Naive thymus-derived CD4-positive, alpha-beta T cell (primary cell): Measurements from ENCODE around the gene GNG4. TPM values are rescaled to one million over a fixed set of nuclear protein-coding genes. Genes with fewer than 3 reads are reported as not detected.

Experiments used
- ATAC-seq: fragments of 150-1000 bp; cut with Tn5 transposase; 2 replicates; pipeline ENCODE4 v1.10.0; 2021; ENCODE audit warnings: mild to moderate bottlenecking, moderate library complexity
- CTCF ChIA-PET: fragments of 350-600 bp; sonication (Branson Sonifier 250); formaldehyde crosslinking; loops from one replicate; lab custom pipeline; 2021; ENCODE audit warnings: antibody characterized with exemption; lab: Charles Lee
- POLR2A ChIA-PET: fragments of 350-600 bp; sonication (Branson Sonifier 250); formaldehyde crosslinking; loops from one replicate; lab custom pipeline; 2021; ENCODE audit warnings: antibody characterized with exemption, inconsistent platforms; lab: Charles Lee
- DNase-seq, 9 donors: peaks; one replicate each; pipeline versions ENCODE4 v3.0.0 to v3.0.0-alpha.2; 2020 to 2022; ENCODE audit warnings: mixed read lengths in 1 of 9
- H3K27ac ChIP-seq: one replicate; pipeline ENCODE4 v1.7.0; 2013; ENCODE audit warnings: mild to moderate bottlenecking, low read depth, low read length, moderate library complexity
- H3K27me3 ChIP-seq, 2 donors: one replicate each; pipeline ENCODE4 v1.7.0; 2013; ENCODE audit warnings: low read length in 2 of 2, mild to moderate bottlenecking in 2 of 2, moderate library complexity in 2 of 2; ENCODE audit not compliant: control insufficient read depth in 2 of 2, insufficient read depth in 2 of 2
- H3K36me3 ChIP-seq, 3 experiments: 1 replicate in 2 of 3; 2 replicates in 1 of 3; pipeline ENCODE4 v1.7.0; 2013; ENCODE audit warnings: low read length in 3 of 3, mild to moderate bottlenecking in 3 of 3, moderate library complexity in 1 of 3; ENCODE audit not compliant: insufficient read depth in 3 of 3, control insufficient read depth in 2 of 3
- H3K4me1 ChIP-seq, 2 donors: one replicate each; pipeline ENCODE4 v1.7.0; 2013; ENCODE audit warnings: low read length in 2 of 2, mild to moderate bottlenecking in 2 of 2, moderate library complexity in 1 of 2; ENCODE audit not compliant: control insufficient read depth in 2 of 2, insufficient read depth in 2 of 2
- H3K4me3 ChIP-seq: 2 replicates; pipeline ENCODE4 v1.7.0; 2013; ENCODE audit warnings: mild to moderate bottlenecking, low read length
- H3K9me3 ChIP-seq, 3 experiments: 1 replicate in 2 of 3; 2 replicates in 1 of 3; pipeline ENCODE4 v1.7.0; 2013; ENCODE audit warnings: low read length in 3 of 3; ENCODE audit not compliant: control insufficient read depth in 2 of 3
- H3K27ac Mint-ChIP-seq, 9 donors: one replicate each; pipeline ENCODE4 v1.8.0; 2020 to 2022; ENCODE audit warnings: mixed read lengths in 9 of 9, mild to moderate bottlenecking in 8 of 9, moderate library complexity in 5 of 9, inconsistent platforms in 2 of 9
- H3K27me3 Mint-ChIP-seq, 5 donors: one replicate each; pipeline ENCODE4 v1.8.0; 2021 to 2022; ENCODE audit warnings: mixed read lengths in 5 of 5, mild to moderate bottlenecking in 1 of 5
- H3K36me3 Mint-ChIP-seq, 5 donors: one replicate each; pipeline ENCODE4 v1.8.0; 2020 to 2022; ENCODE audit warnings: mixed read lengths in 5 of 5, mild to moderate bottlenecking in 3 of 5, inconsistent platforms in 1 of 5
- H3K4me1 Mint-ChIP-seq, 7 donors: one replicate each; pipeline ENCODE4 v1.8.0; 2020 to 2022; ENCODE audit warnings: mixed read lengths in 7 of 7, mild to moderate bottlenecking in 3 of 7, inconsistent platforms in 1 of 7
- H3K4me3 Mint-ChIP-seq, 10 donors: one replicate each; pipeline ENCODE4 v1.8.0; 2020 to 2022; ENCODE audit warnings: mild to moderate bottlenecking in 10 of 10, mixed read lengths in 10 of 10, moderate library complexity in 6 of 10, inconsistent platforms in 2 of 10
- H3K9me3 Mint-ChIP-seq, 11 donors: one replicate each; pipeline ENCODE4 v1.8.0; 2020 to 2022; ENCODE audit warnings: mixed read lengths in 11 of 11, mild to moderate bottlenecking in 4 of 11, inconsistent platforms in 1 of 11, moderate library complexity in 1 of 11
- intact Hi-C, 2 donors: fragments of 100-400 bp; cut with micrococcal nuclease; formaldehyde crosslinking; loops; one replicate each; pipeline ENCODE4 v1.15.1; 2023
- polyA plus RNA-seq, 2 donors: library from polyadenylated mRNA; unstranded; fragments of 300-500 nt; fragmentation: Illumina TruSeq; gene quantifications; one replicate each; pipeline ENCODE4 v1.2.3, GENCODE V29; 2021
- total RNA-seq, 6 experiments: library from RNA in 5 of 6; stranded (reverse) in 5 of 6; gene quantifications; 1 replicate in 5 of 6; 2 replicates in 1 of 6; pipeline ENCODE4 v1.2.3 and lab custom pipeline; 2021 to 2026

Gene GNG4
- total and polyA plus RNA-seq, 7 experiments from 2014 or later, result 0.17 to 2.3 TPM; not detected in 5

DNA sequence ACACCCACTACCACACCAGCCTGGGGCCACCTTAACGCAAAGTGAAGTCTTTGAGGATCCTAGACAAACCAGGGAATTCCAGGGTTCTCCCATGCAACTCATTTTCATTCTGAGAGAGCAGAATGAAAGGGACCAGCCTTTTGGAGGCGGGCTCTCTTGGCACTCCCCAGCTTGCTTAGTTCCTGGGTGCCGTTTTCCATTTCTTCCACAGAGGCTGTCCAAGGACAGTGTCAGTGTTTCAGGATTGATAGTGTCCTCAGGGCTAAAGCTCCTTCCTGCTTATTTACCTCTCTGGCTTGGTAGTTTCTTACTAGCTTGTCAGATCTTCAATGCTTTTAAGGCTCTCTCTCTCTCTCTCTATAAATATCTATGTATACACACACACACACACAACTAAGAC is 30.1 kb upstream of the GNG4 start:
- peaks cover 0 to 36% (median 9%) of the 10 kb centered on the region in 3 experiments for H3K36me3 ChIP-seq

DNA sequence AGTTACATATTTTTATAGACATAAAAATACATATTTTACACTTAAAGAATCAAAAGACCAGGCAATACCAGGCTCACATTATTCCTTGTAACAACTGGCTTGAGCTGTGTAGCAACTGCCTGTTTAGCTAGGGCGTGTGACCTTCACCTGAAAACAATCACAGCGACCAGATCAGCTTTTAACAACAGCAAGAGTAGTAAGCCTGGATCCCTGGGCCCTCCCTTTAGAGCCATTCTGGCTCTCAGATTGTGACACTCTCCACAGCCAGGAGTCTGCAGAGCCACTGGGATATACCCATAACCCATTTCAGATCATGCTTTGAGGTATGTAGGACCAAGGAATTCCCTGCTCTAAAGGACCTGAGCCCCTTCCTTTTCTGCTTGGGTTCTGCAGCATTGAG is 29.4 kb upstream of the GNG4 start:
- H3K4me1 ChIP-seq, result no peaks in the 10 kb centered on the region
- H3K27me3 ChIP-seq, result no peaks in the 10 kb centered on the region
- no peak overlapping the region for H3K27ac ChIP-seq
- Mint-ChIP-seq H3K4me3 (no peak overlapping the region), H3K36me3 (peaks cover 32 to 81% (median 80%) of the 10 kb centered on the region in 5 donors), H3K27me3 (no peaks in the 10 kb centered on the region), H3K4me1 (peaks cover 0 to 5% (median 0%) of the 10 kb centered on the region in 7 donors), H3K27ac (no peak overlapping the region), H3K9me3 (peaks cover 6 to 34% (median 19%) of the 10 kb centered on the region in 11 donors)
- intact Hi-C loops, result no loop called here
- H3K4me3 ChIP-seq, result no peak overlapping the region
- peaks cover 0 to 43% (median 12%) of the 10 kb centered on the region in 3 experiments for H3K36me3 ChIP-seq
- CTCF ChIA-PET, result no interaction called here
- POLR2A ChIA-PET, result no interaction called here
- peaks cover 0 to 23% (median 0%) of the 10 kb centered on the region in 3 experiments for H3K9me3 ChIP-seq
- no peak for ATAC-seq
- no peak for DNase-seq

More for the DNA sequence above, 30.1 kb upstream of the GNG4 start:
- CTCF ChIA-PET, result no interaction called here
- Mint-ChIP-seq H3K36me3 (peaks cover 31 to 78% (median 77%) of the 10 kb centered on the region in 5 donors), H3K4me3 (no peak overlapping the region), H3K4me1 (peaks cover 0 to 5% (median 0%) of the 10 kb centered on the region in 7 donors), H3K27me3 (no peaks in the 10 kb centered on the region), H3K9me3 (peaks cover 6 to 28% (median 17%) of the 10 kb centered on the region in 11 donors), H3K27ac (no peak overlapping the region)
- intact Hi-C loops, result no loop called here
- no peaks in the 10 kb centered on the region for H3K4me1 ChIP-seq
- DNase-seq, result no peak
- H3K27me3 ChIP-seq, result no peaks in the 10 kb centered on the region
- POLR2A ChIA-PET, result no interaction called here
- no peak overlapping the region for H3K4me3 ChIP-seq
- no peak for ATAC-seq
- peaks cover 0 to 18% (median 0%) of the 10 kb centered on the region in 3 experiments for H3K9me3 ChIP-seq
- H3K27ac ChIP-seq, result no peak overlapping the region

DNA sequence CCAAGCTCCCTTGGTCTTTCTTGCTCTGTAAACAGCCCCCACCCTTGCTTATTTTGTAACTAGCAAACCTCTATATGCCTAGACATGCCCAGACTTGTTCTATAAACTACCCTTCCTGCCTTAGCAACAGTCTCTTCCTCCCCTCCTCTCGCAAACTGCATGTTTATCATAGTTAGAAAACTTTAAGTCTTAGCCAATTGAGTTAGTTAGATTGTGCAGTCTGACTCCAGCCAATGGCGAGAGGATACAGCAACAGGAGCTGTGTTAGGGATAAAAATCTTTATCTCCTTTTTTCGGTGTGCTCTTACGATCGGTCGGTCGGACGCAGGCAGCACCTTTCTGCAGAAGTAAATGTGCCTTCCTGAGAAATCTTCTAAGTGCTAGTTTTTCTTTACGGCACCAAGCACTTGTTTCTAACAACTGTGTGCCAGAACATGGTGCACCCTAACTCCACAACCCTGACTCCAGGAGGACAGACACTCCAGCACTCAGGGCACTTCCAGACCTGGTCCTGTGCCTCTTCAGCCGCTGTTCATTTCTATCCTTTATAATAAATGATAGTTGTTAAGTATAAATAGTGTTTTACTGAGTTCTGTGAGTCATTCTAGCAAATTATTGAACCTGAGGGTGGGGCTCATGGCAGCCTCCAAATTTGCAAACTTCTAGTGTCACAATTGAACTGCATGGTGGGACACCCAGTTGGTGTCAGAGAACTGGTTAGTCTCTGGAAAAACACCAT is 25.7 kb upstream of the GNG4 start:
- Histone ChIP-seq H3K27me3 (no peaks in the 10 kb centered on the region), H3K9me3 (peaks cover 0 to 43% (median 8%) of the 10 kb centered on the region in 3 experiments), H3K36me3 (peaks cover 0 to 60% (median 12%) of the 10 kb centered on the region in 3 experiments), H3K4me3 (no peak overlapping the region), H3K27ac (no peak overlapping the region), H3K4me1 (no peaks in the 10 kb centered on the region)
- peak overlapping the region in 1 of 9 donors; percentile 80 for H3K27ac Mint-ChIP-seq
- peaks cover 0 to 5% (median 0%) of the 10 kb centered on the region in 7 donors for H3K4me1 Mint-ChIP-seq
- intact Hi-C loops, result no loop called here
- peaks cover 25 to 70% (median 44%) of the 10 kb centered on the region in 11 donors for H3K9me3 Mint-ChIP-seq
- ChIA-PET CTCF (interaction anchor here (0.5 kb wide), 1 partner anchor 19 kb away, joined by 3 read pairs; no protein-coding TSS in a partner anchor), POLR2A (no interaction called here)
- DNase-seq (no peak), ATAC-seq (no peak)
- H3K27me3 Mint-ChIP-seq, result no peaks in the 10 kb centered on the region
- peaks cover 47 to 88% (median 82%) of the 10 kb centered on the region in 5 donors for H3K36me3 Mint-ChIP-seq
- no peak overlapping the region for H3K4me3 Mint-ChIP-seq

DNA sequence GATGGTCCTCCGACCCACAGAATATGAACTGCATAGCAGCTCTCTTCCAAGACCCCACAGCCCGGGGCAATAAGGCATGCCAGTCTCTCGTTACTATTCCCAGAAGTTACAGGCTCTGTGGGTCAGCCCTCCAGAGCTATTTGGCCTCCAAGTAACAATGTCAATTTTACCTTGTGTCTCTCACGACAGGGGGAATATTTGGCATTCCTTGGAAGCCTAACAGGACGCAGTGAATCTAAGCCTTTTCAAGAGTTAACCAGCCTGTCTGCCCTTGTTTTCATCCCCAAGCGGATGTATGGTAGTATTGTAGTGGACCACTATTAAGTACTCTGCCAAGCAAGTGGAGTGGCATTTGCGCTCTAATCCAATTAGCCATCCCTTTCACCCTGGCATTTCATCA is 24.4 kb upstream of the GNG4 start:
- intact Hi-C loops, result no loop called here
- ATAC-seq, result no peak
- no peak overlapping the region for H3K4me3 Mint-ChIP-seq
- no peak overlapping the region for H3K27ac Mint-ChIP-seq
- ChIA-PET POLR2A (interaction anchor here (0.6 kb wide), 1 partner anchor 82 kb away, joined by 3 read pairs; no protein-coding TSS in a partner anchor), CTCF (no interaction called here)
- H3K27ac ChIP-seq, result no peak overlapping the region
- no peaks in the 10 kb centered on the region for H3K27me3 ChIP-seq
- H3K4me1 ChIP-seq, result no peaks in the 10 kb centered on the region
- no peak overlapping the region for H3K4me3 ChIP-seq
- H3K36me3 Mint-ChIP-seq, result peaks cover 54 to 89% (median 85%) of the 10 kb centered on the region in 5 donors
- peaks cover 0 to 5% (median 0%) of the 10 kb centered on the region in 7 donors for H3K4me1 Mint-ChIP-seq
- DNase-seq, result no peak
- peaks cover 25 to 82% (median 53%) of the 10 kb centered on the region in 11 donors for H3K9me3 Mint-ChIP-seq
- peaks cover 0 to 54% (median 14%) of the 10 kb centered on the region in 3 experiments for H3K9me3 ChIP-seq
- H3K27me3 Mint-ChIP-seq, result no peaks in the 10 kb centered on the region
- H3K36me3 ChIP-seq, result peaks cover 0 to 74% (median 12%) of the 10 kb centered on the region in 3 experiments

DNA sequence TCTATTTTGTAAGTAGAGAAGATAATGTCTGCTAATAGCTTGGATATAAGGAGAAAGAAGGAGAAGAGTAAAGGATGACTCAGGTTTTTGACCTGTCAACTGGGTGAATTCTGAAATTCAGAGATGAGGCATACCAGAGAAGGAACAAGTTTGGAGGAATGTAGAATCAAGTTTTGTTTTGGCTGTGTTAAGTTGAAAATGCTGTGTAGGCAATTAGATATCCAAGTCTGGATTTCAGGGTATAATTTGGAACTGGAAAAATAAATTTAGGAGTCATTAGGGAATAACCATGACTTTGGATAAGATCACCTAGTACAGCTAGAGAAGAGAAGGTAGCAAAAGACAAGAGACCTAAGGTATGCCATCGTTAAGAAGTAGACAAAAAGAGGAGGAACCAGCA is 22.4 kb upstream of the GNG4 start:
- Histone ChIP-seq H3K27me3 (no peaks in the 10 kb centered on the region), H3K27ac (no peak overlapping the region), H3K4me3 (no peak overlapping the region), H3K9me3 (peaks cover 0 to 54% (median 14%) of the 10 kb centered on the region in 3 experiments), H3K4me1 (no peaks in the 10 kb centered on the region), H3K36me3 (peaks cover 0 to 67% (median 12%) of the 10 kb centered on the region in 3 experiments)
- no peaks in the 10 kb centered on the region for H3K27me3 Mint-ChIP-seq
- POLR2A ChIA-PET, result interaction anchor here (0.6 kb wide), 1 partner anchor 27 kb away, joined by 3 read pairs; no protein-coding TSS in a partner anchor
- peaks cover 54 to 94% (median 89%) of the 10 kb centered on the region in 5 donors for H3K36me3 Mint-ChIP-seq
- CTCF ChIA-PET, result no interaction called here
- DNase-seq, result no peak
- H3K4me1 Mint-ChIP-seq, result peaks cover 0 to 5% (median 0%) of the 10 kb centered on the region in 7 donors
- no peak overlapping the region for H3K4me3 Mint-ChIP-seq
- peak overlapping the region in 1 of 9 donors; percentile 39 for H3K27ac Mint-ChIP-seq
- intact Hi-C loops, result no loop called here
- H3K9me3 Mint-ChIP-seq, result peaks cover 25 to 79% (median 57%) of the 10 kb centered on the region in 11 donors
- ATAC-seq, result no peak

DNA sequence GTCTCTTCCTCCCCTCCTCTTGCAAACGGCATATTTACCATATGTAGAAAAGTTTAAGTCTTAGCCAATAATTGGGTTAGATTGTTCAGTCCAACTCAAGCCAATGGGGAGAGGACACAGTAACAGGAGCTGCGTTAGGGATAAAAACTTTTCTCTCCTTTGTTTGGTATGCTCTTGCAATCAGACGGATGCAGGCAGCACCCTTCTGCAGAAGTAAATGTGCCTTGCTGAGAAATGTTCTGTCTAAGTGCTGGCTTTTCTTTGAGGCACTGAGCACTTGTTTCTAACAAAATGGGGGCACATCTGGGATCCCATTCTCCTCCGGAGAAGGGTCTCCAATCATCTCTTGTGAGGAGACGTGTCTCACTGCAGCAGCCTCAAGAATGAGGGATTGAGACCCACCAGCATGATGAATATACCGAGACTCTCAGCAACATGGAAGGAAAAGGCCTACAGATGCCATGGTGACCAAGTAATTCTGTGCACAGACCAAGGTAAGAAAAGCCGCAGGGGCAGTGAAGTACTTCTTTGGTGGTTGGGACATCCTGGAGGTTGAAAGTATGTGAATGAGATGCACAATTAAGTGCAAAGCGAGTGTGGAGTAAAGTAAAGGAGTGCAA is 20.7 kb upstream of the GNG4 start:
- POLR2A ChIA-PET, result no interaction called here
- Histone ChIP-seq H3K36me3 (peaks cover 0 to 50% (median 6%) of the 10 kb centered on the region in 3 experiments), H3K4me1 (no peaks in the 10 kb centered on the region), H3K27me3 (no peaks in the 10 kb centered on the region), H3K27ac (no peak overlapping the region), H3K9me3 (peaks cover 0 to 39% (median 14%) of the 10 kb centered on the region in 3 experiments), H3K4me3 (no peak overlapping the region)
- CTCF ChIA-PET, result no interaction called here
- Mint-ChIP-seq H3K4me3 (no peak overlapping the region), H3K27me3 (no peaks in the 10 kb centered on the region), H3K9me3 (peaks cover 17 to 62% (median 49%) of the 10 kb centered on the region in 11 donors), H3K27ac (no peak overlapping the region), H3K36me3 (peaks cover 42 to 85% (median 73%) of the 10 kb centered on the region in 5 donors), H3K4me1 (peaks cover 0 to 5% (median 0%) of the 10 kb centered on the region in 7 donors)
- ATAC-seq, result no peak
- no peak for DNase-seq
- intact Hi-C loops, result no loop called here
